H9 (cell line): ENCODE data around the gene NUP107. TPM values are rescaled to one million over a fixed set of nuclear protein-coding genes. Genes with fewer than 3 reads are reported as not detected.

Experiments
- DNase-seq: peaks from one replicate; pipeline ENCODE4 v3.0.0-alpha.2; 2017
- H2AFZ ChIP-seq: one replicate; pipeline ENCODE4 v1.6.1; 2013; ENCODE audit warnings: mild to moderate bottlenecking, low read length, control low read depth, moderate library complexity
- H2AK5ac ChIP-seq: 2 replicates; pipeline ENCODE4 v1.6.1; 2013; ENCODE audit warnings: low read length, control low read depth, mixed read lengths; ENCODE audit not compliant: insufficient read length
- H2BK120ac ChIP-seq: one replicate; pipeline ENCODE4 v1.6.1; 2013; ENCODE audit warnings: low read depth, mild to moderate bottlenecking, low read length, control low read depth, inconsistent platforms; ENCODE audit not compliant: poor library complexity, severe bottlenecking
- H2BK12ac ChIP-seq: 2 replicates; pipeline ENCODE4 v1.6.1; 2013; ENCODE audit warnings: low read length, control low read depth, mixed read lengths, low read depth; ENCODE audit not compliant: insufficient read length
- H2BK15ac ChIP-seq: 2 replicates; pipeline ENCODE4 v1.6.1; 2013; ENCODE audit warnings: low read depth, low read length, control low read depth
- H2BK20ac ChIP-seq: one replicate; pipeline ENCODE4 v1.6.1; 2013; ENCODE audit warnings: low read depth, mild to moderate bottlenecking, low read length, control low read depth, inconsistent platforms; ENCODE audit not compliant: poor library complexity, severe bottlenecking
- H2BK5ac ChIP-seq: 2 replicates; pipeline ENCODE4 v1.6.1; 2013; ENCODE audit warnings: low read length, control low read depth, mixed read lengths; ENCODE audit not compliant: insufficient read length
- H3K14ac ChIP-seq: 2 replicates; pipeline ENCODE4 v1.6.1; 2013; ENCODE audit warnings: low read length, control low read depth; ENCODE audit not compliant: insufficient read depth
- H3K18ac ChIP-seq: 2 replicates; pipeline ENCODE4 v1.6.1; 2013; ENCODE audit warnings: low read depth, mild to moderate bottlenecking, mixed read lengths, low read length, control low read depth; ENCODE audit not compliant: insufficient read length
- H3K23ac ChIP-seq: 2 replicates; pipeline ENCODE4 v1.6.1; 2013; ENCODE audit warnings: low read length, control low read depth, mixed read lengths, low read depth; ENCODE audit not compliant: insufficient read length
- H3K23me2 ChIP-seq: 2 replicates; pipeline ENCODE4 v1.6.1; 2013; ENCODE audit warnings: low read depth, mild to moderate bottlenecking, mixed read lengths, low read length, control low read depth; ENCODE audit not compliant: insufficient read length, poor library complexity, severe bottlenecking
- H3K27ac ChIP-seq: 2 replicates; pipeline ENCODE4 v1.5.1; 2013; ENCODE audit warnings: low read length, control low read depth, mixed read lengths, low read depth; ENCODE audit not compliant: insufficient read length
- H3K27me3 ChIP-seq: 2 replicates; pipeline ENCODE4 v1.6.1; 2013; ENCODE audit warnings: low read length, control low read depth, inconsistent platforms; ENCODE audit not compliant: insufficient read depth
- H3K4ac ChIP-seq: 2 replicates; pipeline ENCODE4 v1.6.1; 2013; ENCODE audit warnings: low read depth, mild to moderate bottlenecking, control low read depth, inconsistent platforms, low read length, moderate library complexity
- H3K4me1 ChIP-seq: 2 replicates; pipeline ENCODE4 v1.6.1; 2013; ENCODE audit warnings: low read length, control low read depth, inconsistent platforms; ENCODE audit not compliant: insufficient read depth
- H3K4me2 ChIP-seq: 2 replicates; pipeline ENCODE4 v1.6.1; 2013; ENCODE audit warnings: low read length, control low read depth, mixed read lengths; ENCODE audit not compliant: insufficient read length, insufficient read depth
- H3K56ac ChIP-seq: 2 replicates; pipeline ENCODE4 v1.6.1; 2013; ENCODE audit warnings: low read depth, mild to moderate bottlenecking, mixed read lengths, low read length, control low read depth; ENCODE audit not compliant: insufficient read length
- H3K79me1 ChIP-seq: 2 replicates; pipeline ENCODE4 v1.6.1; 2013; ENCODE audit warnings: low read depth, mild to moderate bottlenecking, moderate library complexity, low read length, control low read depth, inconsistent platforms; ENCODE audit not compliant: insufficient read depth, poor library complexity, severe bottlenecking
- H3K79me2 ChIP-seq: 2 replicates; pipeline ENCODE4 v1.6.1; 2013; ENCODE audit warnings: low read length, control low read depth, inconsistent platforms; ENCODE audit not compliant: insufficient read depth
- H3K9ac ChIP-seq: 2 replicates; pipeline ENCODE4 v1.6.1; 2013; ENCODE audit warnings: low read length, control low read depth, mixed read lengths; ENCODE audit not compliant: insufficient read length; ENCODE audit errors: extremely low read depth
- H3K9me3 ChIP-seq: one replicate; pipeline ENCODE4 v1.6.1; 2013; ENCODE audit warnings: low read depth, low read length, inconsistent platforms; ENCODE audit not compliant: control insufficient read depth
- H3T11ph ChIP-seq: one replicate; pipeline ENCODE4 v1.6.1; 2013; ENCODE audit warnings: mild to moderate bottlenecking, low read length, control low read depth, inconsistent platforms
- H4K20me1 ChIP-seq: one replicate; pipeline ENCODE4 v1.6.1; 2013; ENCODE audit not compliant: control insufficient read depth, insufficient read length, insufficient read depth
- H4K5ac ChIP-seq: 2 replicates; pipeline ENCODE4 v1.6.1; 2013; ENCODE audit warnings: low read depth, mild to moderate bottlenecking, mixed read lengths, low read length, control low read depth; ENCODE audit not compliant: insufficient read length
- H4K8ac ChIP-seq: replicated peaks from 2 replicates; pipeline ENCODE4 v1.6.1; 2013; ENCODE audit warnings: low read length, control low read depth, mixed read lengths, low read depth; ENCODE audit not compliant: insufficient read length
- H4K91ac ChIP-seq: 2 replicates; pipeline ENCODE4 v1.6.1; 2013; ENCODE audit warnings: low read depth, mild to moderate bottlenecking, moderate library complexity, mixed read lengths, low read length, control low read depth; ENCODE audit not compliant: insufficient read length
- H3K27ac Mint-ChIP-seq, 3 experiments: 2 replicates in 2 of 3; 3 replicates in 1 of 3; pipeline ENCODE4 v1.8.0; 2020 to 2021; ENCODE audit warnings: mixed read lengths in 3 of 3, mild to moderate bottlenecking in 1 of 3, moderate library complexity in 1 of 3
- H3K27me3 Mint-ChIP-seq: 2 replicates; pipeline ENCODE4 v1.8.0; 2021; ENCODE audit warnings: low read depth, mild to moderate bottlenecking, moderate library complexity, mixed read lengths
- H3K36me3 Mint-ChIP-seq, 3 experiments: 2 replicates in 2 of 3; 3 replicates in 1 of 3; pipeline ENCODE4 v1.8.0; 2020 to 2021; ENCODE audit warnings: low read depth in 3 of 3, mixed read lengths in 3 of 3; ENCODE audit not compliant: insufficient read depth in 1 of 3
- H3K4me1 Mint-ChIP-seq, 2 experiments: 2 replicates each; pipeline ENCODE4 v1.8.0; 2020; ENCODE audit warnings: mixed read lengths in 2 of 2
- H3K4me3 Mint-ChIP-seq, 2 experiments: 2 replicates in 1 of 2; 3 replicates in 1 of 2; pipeline ENCODE4 v1.8.0; 2020 to 2021; ENCODE audit warnings: mild to moderate bottlenecking in 2 of 2, mixed read lengths in 2 of 2, moderate library complexity in 1 of 2
- H3K9me3 Mint-ChIP-seq, 2 experiments: 2 replicates in 1 of 2; 3 replicates in 1 of 2; pipeline ENCODE4 v1.8.0; 2020; ENCODE audit warnings: mild to moderate bottlenecking in 2 of 2, mixed read lengths in 2 of 2, moderate library complexity in 1 of 2
- CTCF ChIP-seq: fragments of 200-600 bp; sonication (generic); conservative IDR thresholded peaks from 3 replicates; pipeline ENCODE4 v1.8.0; 2021; ENCODE audit warnings: antibody characterized with exemption, mild to moderate bottlenecking
- WGBS: extraction: QIAGEN DNeasy Blood & Tissue Kit; methylation state at CpG from one replicate; pipeline ENCODE4 v1.1.7; 2013; ENCODE audit warnings: missing lambda C conversion rate, low lambda C conversion rate, mixed read lengths; ENCODE audit not compliant: insufficient read length; ENCODE audit errors: extremely low coverage; 5-methylcytosine and 5-hydroxymethylcytosine counted together
- total RNA-seq: library from RNA; stranded (reverse); gene quantifications from 2 replicates; pipeline ENCODE4 v1.2.1, GENCODE V29; 2021

NUP107 gene
- total RNA-seq, 1 experiment from 2014 or later, result 147 TPM

GRCh38 chr12:68791897-68792481 is 105.2 kb downstream of the NUP107 start:
- no peaks in the 10 kb centered on the region for H3K79me1 ChIP-seq
- no peak overlapping the region for H4K5ac ChIP-seq
- H2AFZ ChIP-seq, result no peak overlapping the region
- Mint-ChIP-seq H3K9me3 (no peaks in the 10 kb centered on the region), H3K36me3 (no peaks in the 10 kb centered on the region), H3K4me3 (no peak overlapping the region), H3K27ac (no peak overlapping the region), H3K4me1 (peaks cover 5 to 9% of the 10 kb centered on the region in 2 experiments), H3K27me3 (no peaks in the 10 kb centered on the region; the same call in 1 of the 2 replicates)
- no peak overlapping the region for H3K4me2 ChIP-seq
- no peak overlapping the region for H4K8ac ChIP-seq
- H3K23ac ChIP-seq, result no peak overlapping the region
- no peak overlapping the region for H4K91ac ChIP-seq
- H2BK5ac ChIP-seq, result no peak overlapping the region
- no peaks in the 10 kb centered on the region for H3K4me1 ChIP-seq
- no peak overlapping the region for H2BK120ac ChIP-seq
- no peak overlapping the region for H3K27ac ChIP-seq
- H3K4ac ChIP-seq, result no peak overlapping the region
- no peaks in the 10 kb centered on the region for H3K23me2 ChIP-seq
- no peaks in the 10 kb centered on the region for H3K27me3 ChIP-seq
- no CpG with 5 or more reads among the region's 2 CpGs for WGBS
- no peak overlapping the region for H3K9ac ChIP-seq
- H3T11ph ChIP-seq, result no peak overlapping the region
- no peak overlapping the region for H3K18ac ChIP-seq
- H3K9me3 ChIP-seq, result no peaks in the 10 kb centered on the region
- no peak overlapping the region for H3K56ac ChIP-seq
- no peak for TF ChIP-seq CTCF
- DNase-seq, result no peak
- no peak overlapping the region for H2BK15ac ChIP-seq
- H3K79me2 ChIP-seq, result no peaks in the 10 kb centered on the region
- H2BK20ac ChIP-seq, result no peak overlapping the region
- H3K14ac ChIP-seq, result no peak overlapping the region
- H2AK5ac ChIP-seq, result no peak overlapping the region
- H2BK12ac ChIP-seq, result no peak overlapping the region
- H4K20me1 ChIP-seq, result no peaks in the 10 kb centered on the region
